A375 (cell line): ENCODE measurements around the gene HNRNPUL1. TPM values are rescaled to one million over a fixed set of nuclear protein-coding genes. Genes with fewer than 3 reads are reported as not detected.

ENCODE experiments used
- small RNA-seq: library from RNA; depleted of rRNA; stranded (forward); fragments of <200 nt; gene quantifications from one replicate; pipeline ENCODE3, GENCODE V24; 2014
- total RNA-seq: library from RNA; depleted of rRNA; stranded (reverse); fragments of >200 nt; shearing (Covaris generic); gene quantifications from 2 replicates; pipeline ENCODE4 v1.2.3, GENCODE V29; 2014; rRNA removed

The HNRNPUL1 gene
- 215 and 217 TPM in 2 replicates for total RNA-seq

GRCh38 chr19:41263850-41264580, at the start of gene HNRNPUL1:
Gene HNRNPUL1 (plus strand): TSS chr19:41264372. CDS start chr19:41264504, 132 bp downstream.

GRCh38 chr19:41218615-41219507, 45.3 kb upstream of the HNRNPUL1 start, which contains the start of gene AXL:
Gene AXL (plus strand): TSS chr19:41219223. CDS start chr19:41219393, 170 bp downstream.

GRCh38 chr19:41310033-41310831, 46.1 kb downstream of the HNRNPUL1 start, which contains the start of gene CCDC97:
Gene CCDC97 (plus strand): TSS chr19:41310172. CDS start chr19:41310311, 139 bp downstream.

GRCh38 chr19:41353466-41354342, 89.5 kb downstream of the HNRNPUL1 start, which contains the start of gene TGFB1:
Gene TGFB1 (minus strand): TSS chr19:41353922. CDS start chr19:41353044, 878 bp downstream.

Small RNA genes within 50 kb of the gene (small RNA-seq; reads per million reads assigned to genes)
- not detected for gene RN7SL34P

Other genes with a start within 250 kb of the HNRNPUL1 start
- gene CYP2A13, start 175.9 kb upstream of the HNRNPUL1 start, total RNA-seq = not detected in 2 replicates
- not detected in 2 replicates for gene CYP2F1, start 149.9 kb upstream of the HNRNPUL1 start, total RNA-seq
- 0.05 and 0.75 TPM in 2 replicates for gene CYP2S1, start 71.2 kb upstream of the HNRNPUL1 start, total RNA-seq
- gene AXL, start 45.1 kb upstream of the HNRNPUL1 start, total RNA-seq = 302 and 303 TPM in 2 replicates
- gene CCDC97, start 45.8 kb downstream of the HNRNPUL1 start, total RNA-seq = 17.7 and 19.9 TPM in 2 replicates
- gene TGFB1, start 89.5 kb downstream of the HNRNPUL1 start, total RNA-seq = 10.7 and 15.3 TPM in 2 replicates
- gene B9D2, start 99.8 kb downstream of the HNRNPUL1 start, total RNA-seq = 7.2 and 16.3 TPM in 2 replicates
- 1.4 and 2.3 TPM in 2 replicates for gene TMEM91, start 112.2 kb downstream of the HNRNPUL1 start, total RNA-seq
- gene EXOSC5, start 133.0 kb downstream of the HNRNPUL1 start, total RNA-seq = 91.0 and 93.2 TPM in 2 replicates
- gene BCKDHA, start 133.4 kb downstream of the HNRNPUL1 start, total RNA-seq = 103 and 115 TPM in 2 replicates
- not detected in 2 replicates for gene B3GNT8, start 163.0 kb downstream of the HNRNPUL1 start, total RNA-seq
- 32.9 and 35.2 TPM in 2 replicates for gene DMAC2, start 175.5 kb downstream of the HNRNPUL1 start, total RNA-seq
- not detected in 2 replicates for gene ERICH4, start 178.8 kb downstream of the HNRNPUL1 start, total RNA-seq